Putamen (tissue), 1 donor: ENCODE results near the gene MSANTD1.

ENCODE experiments used
- DNase-seq: peaks from one replicate; pipeline ENCODE4 v3.0.0-alpha.2; 2016; ENCODE audit warnings: low spot score

Gene MSANTD1

GRCh38 chr4:3217266-3217665 lies 31.7 kb upstream of the MSANTD1 start:
- no peak for DNase-seq

- DNase-seq = no peak
Observed at GRCh38 chr4:3217771-3218170, 31.2 kb upstream of the MSANTD1 start.

- no peak for DNase-seq
Observed at GRCh38 chr4:3218824-3219760, 29.9 kb upstream of the MSANTD1 start.

- DNase-seq = peak; percentile 35
Observed at GRCh38 chr4:3219761-3220475, 29.0 kb upstream of the MSANTD1 start.

GRCh38 chr4:3220476-3221183 lies 28.3 kb upstream of the MSANTD1 start:
- DNase-seq = no peak

- DNase-seq = no peak
Observed at GRCh38 chr4:3221184-3221494, 27.8 kb upstream of the MSANTD1 start.

- DNase-seq = no peak
Observed at GRCh38 chr4:3221996-3222395, 27.0 kb upstream of the MSANTD1 start.

GRCh38 chr4:3223346-3223745 lies 25.6 kb upstream of the MSANTD1 start:
- no peak for DNase-seq

- DNase-seq = no peak
Observed at GRCh38 chr4:3223956-3224748, 24.8 kb upstream of the MSANTD1 start.

GRCh38 chr4:3225071-3225850 lies 23.7 kb upstream of the MSANTD1 start:
- DNase-seq = no peak

GRCh38 chr4:3225936-3226335 lies 23.0 kb upstream of the MSANTD1 start:
- no peak for DNase-seq

- DNase-seq = peak; percentile 31
Observed at GRCh38 chr4:3226467-3226866, 22.5 kb upstream of the MSANTD1 start.

GRCh38 chr4:3226944-3227343 lies 22.0 kb upstream of the MSANTD1 start:
- DNase-seq = no peak

GRCh38 chr4:3227878-3228675 lies 20.9 kb upstream of the MSANTD1 start:
- no peak for DNase-seq

- no peak for DNase-seq
Observed at GRCh38 chr4:3228881-3229280, 20.1 kb upstream of the MSANTD1 start.

GRCh38 chr4:3229328-3229727 lies 19.6 kb upstream of the MSANTD1 start:
- no peak for DNase-seq

GRCh38 chr4:3229964-3230363 lies 19.0 kb upstream of the MSANTD1 start:
- DNase-seq = no peak

- DNase-seq = no peak
Observed at GRCh38 chr4:3231471-3231870, 17.5 kb upstream of the MSANTD1 start.

- no peak for DNase-seq
Observed at GRCh38 chr4:3232001-3232400, 17.0 kb upstream of the MSANTD1 start.

- DNase-seq = no peak
Observed at GRCh38 chr4:3232871-3233271, 16.1 kb upstream of the MSANTD1 start.
